B cell (primary cell): Measurements from ENCODE around the gene PFDN5. TPM values are rescaled to one million over a fixed set of nuclear protein-coding genes. Genes with fewer than 3 reads are reported as not detected.
A peak's percentile ranks its signal among the peaks of the same experiment; 100 is the strongest.
"Not testable (repeated sequence)": the region's sequence is repeated elsewhere in the genome, so short reads cannot be mapped to it uniquely, and the experiment has no call there.

Experiments used
- ATAC-seq: fragments of 200-7000 bp; cut with Tn5 transposase; one replicate; pipeline ENCODE4 v1.10.0; 2021; ENCODE audit warnings: low read depth, mild to moderate bottlenecking, moderate number of reproducible peaks, moderate library complexity
- CTCF ChIA-PET: fragments of 350-600 bp; sonication (Branson Sonifier 250); formaldehyde crosslinking; loops from one replicate; lab custom pipeline; 2021; ENCODE audit warnings: antibody characterized with exemption, inconsistent platforms; lab: Charles Lee
- POLR2A ChIA-PET: fragments of 350-600 bp; sonication (Branson Sonifier 250); formaldehyde crosslinking; loops from one replicate; lab custom pipeline; 2021; ENCODE audit warnings: antibody characterized with exemption; lab: Charles Lee
- DNase-seq: peaks from one replicate; pipeline ENCODE4 v3.0.0; 2013
- H2AFZ ChIP-seq: 2 replicates; pipeline ENCODE4 v1.6.1; 2012; ENCODE audit warnings: mild to moderate bottlenecking, low read depth, low read length; ENCODE audit not compliant: insufficient read depth, poor library complexity, severe bottlenecking
- H3K27ac ChIP-seq, 2 donors: 1 replicate in 1 of 2; 2 replicates in 1 of 2; pipeline ENCODE4 v1.5.1; 2012 to 2013; ENCODE audit warnings: low read length in 2 of 2, mild to moderate bottlenecking in 2 of 2, moderate library complexity in 1 of 2
- H3K27me3 ChIP-seq, 4 experiments: fragments of 200-600 bp in 1 of 4; sonication (generic) in 1 of 4; replicated peaks in 1 of 4; 1 replicate in 2 of 4; 2 replicates in 2 of 4; pipeline versions ENCODE4 v1.6.1 to v1.7.0; 2013 to 2016; ENCODE audit warnings: low read length in 3 of 4, mild to moderate bottlenecking in 2 of 4, mixed read lengths in 1 of 4, moderate library complexity in 1 of 4; ENCODE audit not compliant: insufficient read depth in 4 of 4, control insufficient read depth in 3 of 4; ENCODE audit errors: control extremely low read depth in 1 of 4
- H3K36me3 ChIP-seq, 2 experiments: replicated peaks in 1 of 2; 1 replicate in 1 of 2; 2 replicates in 1 of 2; pipeline versions ENCODE4 v1.6.1 to v1.7.1; 2013; ENCODE audit warnings: low read length in 1 of 2; ENCODE audit not compliant: insufficient read depth in 2 of 2, control insufficient read depth in 1 of 2; ENCODE audit errors: control extremely low read depth in 1 of 2, extremely low read depth in 1 of 2
- H3K4me1 ChIP-seq, 2 donors: fragments of 200-600 bp in 1 of 2; sonication (generic) in 1 of 2; 1 replicate in 1 of 2; 2 replicates in 1 of 2; pipeline versions ENCODE4 v1.5.1 to v1.6.1; 2013 to 2017; ENCODE audit warnings: low read length in 2 of 2; ENCODE audit not compliant: control insufficient read depth in 2 of 2, insufficient read depth in 2 of 2
- H3K4me2 ChIP-seq: replicated peaks from 2 replicates; pipeline ENCODE3; 2012; ENCODE audit warnings: mild to moderate bottlenecking, low read depth, low read length; ENCODE audit not compliant: poor library complexity, severe bottlenecking
- H3K4me3 ChIP-seq, 5 experiments: fragments of 200-600 bp in 1 of 5; sonication (generic) in 1 of 5; 1 replicate in 3 of 5; 2 replicates in 2 of 5; pipeline versions ENCODE4 v1.5.1 to v1.7.0; 2011 to 2016; ENCODE audit warnings: low read length in 4 of 5, mild to moderate bottlenecking in 4 of 5, low read depth in 2 of 5, control low read depth in 1 of 5, moderate library complexity in 1 of 5; ENCODE audit not compliant: insufficient read depth in 1 of 5; ENCODE audit errors: control extremely low read depth in 1 of 5, extremely low read depth in 1 of 5
- H3K79me2 ChIP-seq: fragments of 200-600 bp; sonication (generic); one replicate; pipeline ENCODE4 v1.6.0; 2016; ENCODE audit warnings: low read length; ENCODE audit not compliant: control insufficient read depth, insufficient read depth
- H3K9ac ChIP-seq: fragments of 200-600 bp; sonication (generic); 2 replicates; pipeline ENCODE4 v1.6.1; 2017; ENCODE audit warnings: mild to moderate bottlenecking, low read length, moderate library complexity
- H3K9me3 ChIP-seq, 3 donors: one replicate each; pipeline versions ENCODE4 v1.6.1 to v1.7.1; 2013; ENCODE audit warnings: low read length in 2 of 3; ENCODE audit not compliant: control insufficient read depth in 2 of 3, insufficient read depth in 1 of 3; ENCODE audit errors: control extremely low read depth in 1 of 3
- H4K20me1 ChIP-seq: 2 replicates; pipeline ENCODE4 v1.6.0; 2012; ENCODE audit warnings: mild to moderate bottlenecking, low read length; ENCODE audit not compliant: insufficient read depth, control insufficient read depth, poor library complexity, severe bottlenecking
- H3K27ac Mint-ChIP-seq: one replicate; pipeline ENCODE4 v1.8.0; 2021; ENCODE audit warnings: mixed read lengths
- H3K27me3 Mint-ChIP-seq: one replicate; pipeline ENCODE4 v1.8.0; 2021; ENCODE audit warnings: mixed read lengths
- H3K4me1 Mint-ChIP-seq: one replicate; pipeline ENCODE4 v1.8.0; 2021; ENCODE audit warnings: mixed read lengths
- H3K4me3 Mint-ChIP-seq: one replicate; pipeline ENCODE4 v1.8.0; 2021; ENCODE audit warnings: mixed read lengths
- H3K9me3 Mint-ChIP-seq: one replicate; pipeline ENCODE4 v1.8.0; 2022; ENCODE audit warnings: mixed read lengths; ENCODE audit not compliant: insufficient read depth
- EZH2 ChIP-seq: IDR thresholded peaks from 2 replicates; pipeline ENCODE4 v1.6.1; 2012; ENCODE audit warnings: borderline replicate concordance, low read depth, mild to moderate bottlenecking, moderate library complexity, low read length; ENCODE audit not compliant: insufficient read depth, poor library complexity, severe bottlenecking
- WGBS: methylation state at CpG from one replicate; pipeline ENCODE4 v1.1.5; 2013; ENCODE audit warnings: missing lambda C conversion rate; ENCODE audit not compliant: insufficient coverage; 5-methylcytosine and 5-hydroxymethylcytosine counted together
- intact Hi-C: fragments of 100-400 bp; cut with micrococcal nuclease; formaldehyde crosslinking; loops from one replicate; pipeline ENCODE4 v1.10.0; 2022
- polyA plus RNA-seq: library from polyadenylated mRNA; depleted of rRNA; stranded (reverse); fragments of >200 nt; gene quantifications from 2 replicates; pipeline ENCODE4 v1.2.3, GENCODE V29; 2012
- total RNA-seq, 2 donors: library from RNA; stranded (reverse); fragments of 120-200 nt in 1 of 2; gene quantifications; 1 replicate in 1 of 2; 2 replicates in 1 of 2; pipeline versions ENCODE4 v1.2.3 to v1.2.4, GENCODE V29; 2013 to 2022
- TF ChIP-seq, protein P1 (sequence below): fragments of 200-600 bp; IDR thresholded peaks from one replicate; pipeline ENCODE4 v1.8.0; 2022; ENCODE audit warnings: antibody characterized with exemption, mild to moderate bottlenecking

The PFDN5 gene
- total and polyA plus RNA-seq, 2 donors (not counting 1 experiment from before 2014, with no cell fraction given), result 654 to 1,584 TPM

GRCh38 chr12:53295891-53296219, 513 bp downstream of the PFDN5 start:
- peak overlapping the region; percentile 77 for H3K9ac ChIP-seq
- Mint-ChIP-seq H3K4me1 (peaks cover 55% of the 10 kb centered on the region), H3K9me3 (no peaks in the 10 kb centered on the region), H3K27me3 (no peaks in the 10 kb centered on the region), H3K27ac (peak overlapping the region; percentile 99), H3K4me3 (peak overlapping the region; percentile 100)
- DNase-seq (no peak), ATAC-seq (no peak)
- CTCF ChIA-PET, result interaction anchor here (0.7 to 24.0 kb wide), 13 partner anchors 9 to 214 kb away, joined by 3 to 721 read pairs (median 4); partner anchors contain the start of genes AAAS and ITGB7
- H3K79me2 ChIP-seq, result peaks cover 50% of the 10 kb centered on the region
- intact Hi-C loops, result loop anchor here (1.0 to 5.0 kb wide), 8 partner anchors 25 to 331 kb away; partner anchors contain the start of genes AAAS, ATF7, CSAD and ESPL1
- peak overlapping the region; percentile 67 for H3K4me2 ChIP-seq
- TF ChIP-seq, protein P1, sequence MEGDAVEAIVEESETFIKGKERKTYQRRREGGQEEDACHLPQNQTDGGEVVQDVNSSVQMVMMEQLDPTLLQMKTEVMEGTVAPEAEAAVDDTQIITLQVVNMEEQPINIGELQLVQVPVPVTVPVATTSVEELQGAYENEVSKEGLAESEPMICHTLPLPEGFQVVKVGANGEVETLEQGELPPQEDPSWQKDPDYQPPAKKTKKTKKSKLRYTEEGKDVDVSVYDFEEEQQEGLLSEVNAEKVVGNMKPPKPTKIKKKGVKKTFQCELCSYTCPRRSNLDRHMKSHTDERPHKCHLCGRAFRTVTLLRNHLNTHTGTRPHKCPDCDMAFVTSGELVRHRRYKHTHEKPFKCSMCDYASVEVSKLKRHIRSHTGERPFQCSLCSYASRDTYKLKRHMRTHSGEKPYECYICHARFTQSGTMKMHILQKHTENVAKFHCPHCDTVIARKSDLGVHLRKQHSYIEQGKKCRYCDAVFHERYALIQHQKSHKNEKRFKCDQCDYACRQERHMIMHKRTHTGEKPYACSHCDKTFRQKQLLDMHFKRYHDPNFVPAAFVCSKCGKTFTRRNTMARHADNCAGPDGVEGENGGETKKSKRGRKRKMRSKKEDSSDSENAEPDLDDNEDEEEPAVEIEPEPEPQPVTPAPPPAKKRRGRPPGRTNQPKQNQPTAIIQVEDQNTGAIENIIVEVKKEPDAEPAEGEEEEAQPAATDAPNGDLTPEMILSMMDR, result no peak
- TF ChIP-seq EZH2, result no peak
- H4K20me1 ChIP-seq, result peaks cover 24% of the 10 kb centered on the region
- WGBS, result 19% methylated on average over 7 of the region's 12 CpGs
- peak overlapping the region; percentile 69 to 86 for H3K27ac ChIP-seq
- peak overlapping the region; percentile 81 for H2AFZ ChIP-seq
- peaks cover 31 to 45% of the 10 kb centered on the region in 2 donors for H3K4me1 ChIP-seq
- POLR2A ChIA-PET, result interaction anchor here (0.8 to 2.9 kb wide), 10 partner anchors 8 to 217 kb away, joined by 4 to 15 read pairs (median 7); partner anchors contain the start of genes AAAS, CSAD, ESPL1 and SP1
- peak overlapping the region; percentile 64 to 96 (median 82) for H3K4me3 ChIP-seq
- no peaks in the 10 kb centered on the region for H3K9me3 ChIP-seq
- H3K36me3 ChIP-seq, result peaks cover 5 to 24% of the 10 kb centered on the region in 2 experiments
- H3K27me3 ChIP-seq, result no peaks in the 10 kb centered on the region

DNA sequence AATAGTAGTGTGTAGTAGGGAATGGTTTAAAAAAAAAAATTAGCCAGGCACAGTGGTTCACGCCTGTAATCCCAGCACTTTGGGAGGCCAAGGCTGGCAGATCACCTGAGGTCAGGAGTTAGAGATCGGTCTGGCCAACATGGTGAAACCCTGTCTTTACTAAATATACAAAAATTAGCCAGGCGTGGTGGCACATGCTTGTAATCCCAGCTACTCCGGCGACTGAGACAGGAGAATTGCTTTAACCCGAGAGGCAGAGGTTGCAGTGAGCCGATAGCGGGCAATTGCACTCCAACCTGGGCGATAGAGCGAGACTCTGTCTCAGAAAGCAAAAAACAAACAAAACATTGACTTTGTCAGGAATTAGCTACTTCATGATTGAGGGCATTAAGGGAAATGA, 1.8 kb downstream of the PFDN5 start:
- H3K79me2 ChIP-seq, result peaks cover 59% of the 10 kb centered on the region
- WGBS, result 99% methylated on average over 10 of the region's 10 CpGs
- peaks cover 5 to 30% of the 10 kb centered on the region in 2 experiments for H3K36me3 ChIP-seq
- H3K27ac Mint-ChIP-seq, result peak overlapping the region; percentile 71
- peaks cover 31 to 51% of the 10 kb centered on the region in 2 donors for H3K4me1 ChIP-seq
- CTCF ChIA-PET, result interaction anchor here (1.0 to 24.0 kb wide), 6 partner anchors 9 to 137 kb away, joined by 3 to 721 read pairs (median 9); partner anchors contain the start of genes AAAS, ESPL1 and ITGB7
- peak overlapping the region; percentile 67 for H3K4me2 ChIP-seq
- not testable (repeated sequence) for H3K9ac ChIP-seq, H3K27me3 Mint-ChIP-seq, H3K4me3 ChIP-seq, DNase-seq, H3K9me3 Mint-ChIP-seq, H3K9me3 ChIP-seq, ATAC-seq, H2AFZ ChIP-seq, H3K27me3 ChIP-seq, H3K27ac ChIP-seq
- H3K4me3 Mint-ChIP-seq, result peak overlapping the region; percentile 100
- H3K4me1 Mint-ChIP-seq, result peaks cover 64% of the 10 kb centered on the region
- peaks cover 24% of the 10 kb centered on the region for H4K20me1 ChIP-seq
- intact Hi-C loops, result loop anchor here (5.0 kb wide), 1 partner anchor 330 kb away; the partner anchor contains the start of gene ATF7
- POLR2A ChIA-PET, result interaction anchor here (0.6 kb wide), 1 partner anchor 151 kb away, joined by 4 read pairs; no protein-coding TSS in a partner anchor
